Embryonic facial prominence (tissue), 1 donor: ENCODE data around the gene CREB1.

Experiments used
- DNase-seq: peaks from one replicate; pipeline ENCODE4 v3.0.0-alpha.2; 2016; ENCODE audit errors: extremely low spot score

CREB1 gene

GRCh38 chr2:207543272-207543671, 13.5 kb downstream of the CREB1 start:
- no peak for DNase-seq

DNA sequence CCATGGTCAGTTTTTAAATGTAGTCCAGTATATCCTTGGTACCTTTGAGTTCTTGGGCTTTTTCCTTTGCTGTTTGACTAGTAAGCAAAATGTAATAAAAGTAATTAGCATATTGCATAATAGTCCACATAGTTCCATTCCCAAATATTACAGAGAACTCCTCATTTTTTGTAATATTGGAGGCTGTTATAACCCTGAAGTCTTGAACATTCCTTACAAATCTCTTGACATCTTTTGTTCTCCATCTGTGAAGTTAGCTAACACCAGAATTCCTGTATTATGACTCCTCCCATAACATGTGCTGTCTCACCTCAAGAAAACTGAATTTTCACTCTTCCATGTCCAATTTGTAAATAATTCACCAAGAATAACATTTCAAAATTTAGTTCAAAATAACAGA, 17.1 kb downstream of the CREB1 start:
- DNase-seq = no peak

- DNase-seq = no peak
These were observed 19.4 kb downstream of the CREB1 start for GRCh38 chr2:207549145-207549544.

GRCh38 chr2:207558079-207558491, 28.3 kb downstream of the CREB1 start:
- no peak for DNase-seq

- no peak for DNase-seq
These were observed 31.8 kb downstream of the CREB1 start for GRCh38 chr2:207561386-207562080.

DNA sequence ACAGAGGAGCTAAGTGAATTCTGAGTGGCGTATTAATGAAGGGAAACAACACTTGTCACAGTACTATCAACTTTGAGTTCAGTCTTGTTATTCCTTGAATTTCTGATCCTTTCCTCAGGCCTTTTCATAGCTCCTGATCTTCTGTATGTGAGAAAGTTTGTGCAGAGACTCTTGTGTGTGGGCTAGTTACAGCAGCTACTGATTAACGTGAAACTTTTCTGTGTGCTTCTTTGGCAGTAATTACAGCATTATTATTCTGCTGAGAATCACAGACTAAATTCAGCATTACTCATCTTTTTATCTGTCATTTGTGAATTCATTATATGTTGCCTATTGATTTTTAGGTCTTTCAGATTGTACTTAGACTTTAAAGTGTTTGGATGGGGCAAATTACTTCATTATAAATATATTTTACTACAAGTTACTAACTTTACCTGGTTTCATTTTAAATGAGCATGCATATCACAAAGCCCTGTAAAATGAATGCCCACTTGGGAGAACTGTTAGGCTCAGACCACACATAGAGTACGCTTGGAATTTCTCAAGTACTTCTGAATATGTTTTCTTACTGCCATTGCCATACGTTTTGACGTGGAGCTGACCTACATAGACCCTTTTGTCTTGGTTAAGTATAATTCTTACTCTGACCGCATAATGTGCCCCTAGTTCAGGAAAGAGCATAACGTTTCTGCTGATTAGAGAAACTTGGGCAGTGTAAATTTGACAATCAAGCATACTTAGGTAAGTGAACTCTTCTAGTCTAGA, 36.2 kb downstream of the CREB1 start:
- DNase-seq = no peak

DNA sequence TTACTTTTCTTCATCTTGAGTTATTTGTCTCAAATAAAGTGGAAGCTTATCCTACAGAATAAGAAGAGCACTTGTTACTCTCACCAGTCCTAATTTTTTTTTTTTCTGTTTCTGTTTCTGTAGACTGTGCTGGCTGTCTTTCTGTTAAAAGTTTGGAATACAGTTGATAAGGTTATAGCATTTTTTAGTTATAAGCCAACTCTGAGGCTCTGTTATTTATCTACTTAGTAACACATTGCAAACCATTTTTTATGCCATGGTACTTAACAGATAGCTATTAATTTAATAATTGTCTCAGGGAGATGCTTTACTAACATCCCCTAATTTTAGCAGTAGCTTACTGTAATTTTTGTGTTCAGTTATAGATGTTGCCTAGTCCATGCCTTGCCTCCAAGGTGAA, 37.9 kb downstream of the CREB1 start:
- DNase-seq = no peak

GRCh38 chr2:207571370-207571769, 41.6 kb downstream of the CREB1 start:
- no peak for DNase-seq

- DNase-seq = no peak
These were observed 55.2 kb downstream of the CREB1 start for GRCh38 chr2:207584952-207585351.

DNA sequence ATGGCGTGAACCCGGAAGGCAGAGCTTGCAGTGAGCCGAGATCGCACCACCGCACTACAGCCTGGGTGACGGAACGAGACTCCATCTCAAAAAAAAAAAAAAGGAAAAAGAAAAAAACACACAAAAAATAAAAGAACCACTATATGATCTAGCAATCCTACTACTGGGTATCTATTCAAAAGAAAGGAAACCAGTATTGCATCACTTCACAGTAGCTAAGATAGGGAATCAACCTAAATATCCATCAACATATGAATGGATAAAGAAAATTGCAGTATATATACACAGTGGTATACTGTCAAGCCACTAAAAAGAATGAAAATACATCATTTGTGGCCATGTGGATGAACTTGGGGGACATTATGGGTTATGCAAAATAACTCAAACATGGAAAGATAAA, 57.5 kb downstream of the CREB1 start:
- no peak for DNase-seq

GRCh38 chr2:207589143-207589542, 59.4 kb downstream of the CREB1 start:
- DNase-seq = no peak

- DNase-seq = no peak
These were observed 63.5 kb downstream of the CREB1 start for GRCh38 chr2:207593277-207593676.

DNA sequence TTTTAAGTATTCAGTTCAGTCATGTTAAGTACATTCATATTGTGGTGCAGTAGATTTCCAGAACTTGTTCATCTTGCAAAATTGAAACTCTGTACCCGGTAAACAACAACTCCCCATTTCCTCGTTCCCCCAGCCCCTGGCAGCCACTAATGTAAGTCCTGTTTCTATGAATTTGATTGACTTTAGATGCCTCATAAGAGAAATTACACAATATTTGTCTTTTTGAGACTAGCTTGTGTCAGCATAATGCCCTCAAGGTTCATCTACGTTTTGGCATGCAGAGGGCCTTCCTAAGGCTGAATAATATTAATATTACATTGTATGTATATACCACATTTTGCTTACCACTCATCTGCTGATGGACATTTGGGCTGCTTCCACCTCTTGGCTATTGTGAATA, 64.5 kb downstream of the CREB1 start:
- DNase-seq = no peak

GRCh38 chr2:207594731-207595130, 65.0 kb downstream of the CREB1 start:
- no peak for DNase-seq

DNA sequence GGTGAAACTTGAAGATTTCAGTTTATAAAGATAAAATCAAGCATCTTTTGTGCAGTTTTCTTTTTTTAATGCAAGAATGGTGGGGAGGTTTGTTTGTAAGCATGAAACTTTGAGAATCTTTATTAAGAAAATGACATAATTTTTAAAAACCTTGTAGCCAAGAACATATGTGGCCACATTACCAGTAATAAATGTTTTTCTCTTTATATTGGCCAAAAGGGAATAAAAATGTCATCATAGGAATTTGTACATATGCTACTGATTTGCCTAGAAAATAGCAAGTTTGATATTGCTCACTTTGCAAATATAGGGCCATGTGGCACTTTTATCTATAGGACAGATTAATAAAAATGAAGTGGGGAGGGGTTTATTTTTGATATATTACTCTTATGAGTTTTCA, 69.9 kb downstream of the CREB1 start:
- DNase-seq = no peak

- no peak for DNase-seq
These were observed 70.5 kb downstream of the CREB1 start for GRCh38 chr2:207600231-207600630.

GRCh38 chr2:207601774-207602173, 72.0 kb downstream of the CREB1 start:
- DNase-seq = no peak

- DNase-seq = no peak
These were observed 73.7 kb downstream of the CREB1 start for GRCh38 chr2:207603486-207603885.

DNA sequence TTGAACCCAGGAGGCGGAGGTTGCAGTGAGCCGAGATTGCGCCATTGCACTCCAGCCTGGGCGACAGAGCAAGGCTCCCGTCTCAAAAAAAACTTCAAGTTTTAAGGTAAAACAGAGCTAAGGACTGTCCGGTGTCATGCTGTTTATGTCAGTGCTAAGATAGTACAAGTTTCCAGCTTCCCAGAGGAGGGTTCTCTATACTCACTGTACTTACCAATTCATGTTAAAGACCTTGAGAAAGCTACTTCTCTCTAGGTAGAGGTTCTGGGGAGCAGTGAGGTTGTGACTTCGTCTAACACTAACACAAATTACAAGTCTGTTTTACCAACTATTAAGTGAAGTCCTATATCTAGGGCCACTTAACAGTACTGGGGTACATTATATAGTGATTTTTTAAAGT, 76.6 kb downstream of the CREB1 start:
- DNase-seq = no peak

DNA sequence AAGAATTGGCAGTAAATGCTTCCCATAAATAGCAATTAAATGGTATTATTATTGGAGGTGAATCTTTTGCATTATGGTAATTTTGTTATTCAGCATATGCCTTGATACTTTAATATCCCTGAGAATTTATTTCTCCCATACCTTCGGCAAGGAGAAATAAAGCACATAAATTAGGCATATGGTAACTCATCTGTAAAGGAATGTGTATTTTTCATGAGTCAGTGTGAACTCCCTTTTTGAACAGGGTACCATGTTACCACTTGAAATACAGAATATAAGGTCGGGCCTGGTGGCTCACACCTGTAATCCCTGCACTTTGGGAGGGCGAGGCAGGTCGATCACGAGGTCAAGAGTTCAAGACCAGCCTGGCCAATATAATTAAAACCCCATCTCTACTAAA, 77.1 kb downstream of the CREB1 start:
- no peak for DNase-seq

DNA sequence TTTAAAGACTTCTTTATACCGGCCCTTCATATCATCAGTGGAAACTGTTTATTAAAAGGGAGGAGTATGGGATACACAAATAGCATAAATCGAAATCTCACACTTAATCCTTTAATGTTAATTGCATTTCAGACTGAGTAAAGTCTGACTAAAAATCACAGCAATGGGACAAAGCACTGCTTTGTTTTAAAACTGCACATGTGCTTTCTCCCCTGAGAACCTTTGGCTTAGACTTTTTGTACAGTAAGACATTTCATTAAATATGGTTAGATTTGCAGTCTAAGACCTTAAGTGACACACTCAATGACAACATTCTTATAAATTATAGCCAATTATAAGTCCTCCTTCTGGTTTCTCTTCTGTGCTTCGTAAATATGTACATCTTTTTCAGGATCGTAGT, 83.0 kb downstream of the CREB1 start:
- no peak for DNase-seq

GRCh38 chr2:207614824-207615223, 85.1 kb downstream of the CREB1 start:
- no peak for DNase-seq

DNA sequence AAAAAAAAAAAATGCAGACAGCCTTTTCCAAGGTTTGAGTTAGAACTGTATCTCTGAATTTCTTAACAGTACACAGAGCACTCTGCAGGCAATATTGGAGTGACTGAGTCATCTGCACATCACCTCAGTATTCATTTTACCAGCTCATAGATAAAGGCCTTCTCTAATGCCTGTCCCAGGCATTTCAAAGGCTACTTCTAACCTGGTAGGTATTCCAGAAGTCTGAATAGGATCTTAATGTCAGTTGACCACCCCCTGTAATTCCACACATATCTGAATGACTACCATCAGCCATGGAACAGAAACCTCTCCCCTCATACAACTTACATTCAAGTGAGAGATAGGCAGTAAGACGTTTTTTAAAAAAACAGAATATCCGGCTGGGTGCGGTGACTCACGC, 86.4 kb downstream of the CREB1 start:
- no peak for DNase-seq
